HG03571 (cell line): Measurements from ENCODE around the gene KRTAP6-3.

ENCODE experiments used
- ATAC-seq: cut with Tn5 transposase; IDR thresholded peaks from one replicate; pipeline ENCODE4 v1.9.1; 2021; ENCODE audit not compliant: unreplicated experiment

KRTAP6-3 gene

DNA sequence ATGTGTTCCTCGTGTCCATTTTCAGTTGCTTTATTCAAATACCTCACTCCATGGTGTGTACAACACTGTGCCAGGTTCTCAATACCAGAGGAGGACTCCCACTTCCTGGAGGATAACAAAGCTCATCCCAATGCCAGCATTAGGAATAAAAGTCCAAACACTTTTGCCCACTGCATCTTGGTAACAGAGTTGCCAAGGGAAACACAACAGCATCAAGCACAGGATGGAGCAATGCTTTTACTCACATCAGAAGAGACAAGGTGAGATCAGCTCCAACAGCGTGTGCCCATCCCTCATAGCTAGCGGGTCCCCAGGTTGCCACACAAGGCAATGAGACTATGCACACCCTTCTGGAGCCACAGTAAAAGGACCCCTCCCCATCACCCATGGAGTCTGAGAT, 31.1 kb downstream of the KRTAP6-3 start:
- ATAC-seq, result no peak

DNA sequence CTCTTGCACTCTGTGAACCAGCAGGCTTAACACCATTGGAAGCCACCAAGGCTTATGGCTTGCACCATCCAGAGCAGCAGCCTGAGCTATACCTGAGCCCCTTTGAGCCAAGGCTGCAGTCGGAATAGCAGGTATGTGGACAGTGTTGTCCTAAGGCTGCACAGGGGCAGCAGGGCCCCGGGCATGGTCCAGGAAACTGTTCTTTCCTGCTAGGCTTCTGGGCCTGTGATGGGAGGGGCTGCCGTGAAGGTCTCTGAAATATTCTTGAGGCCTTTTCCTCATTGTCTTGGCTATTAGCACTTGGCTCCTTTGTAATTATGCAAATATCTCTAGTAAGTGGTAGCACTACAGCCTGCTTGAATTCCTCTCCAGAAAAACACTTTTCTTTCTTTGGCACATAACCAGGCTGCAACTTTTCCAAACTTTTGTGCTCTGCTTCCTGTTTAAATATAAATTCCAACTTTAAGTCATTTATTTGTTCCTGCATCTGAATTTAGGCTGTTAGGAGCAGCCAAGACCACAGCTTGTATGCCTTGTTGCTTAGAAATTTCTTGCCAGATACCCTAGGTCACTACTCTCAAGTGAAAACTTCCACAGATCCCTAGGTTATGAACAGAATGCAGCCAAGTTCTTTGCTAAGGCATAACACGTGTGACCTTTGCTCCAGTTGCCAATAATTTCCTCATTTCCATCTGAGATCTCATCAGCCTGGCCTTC, 33.4 kb downstream of the KRTAP6-3 start:
- no peak for ATAC-seq

DNA sequence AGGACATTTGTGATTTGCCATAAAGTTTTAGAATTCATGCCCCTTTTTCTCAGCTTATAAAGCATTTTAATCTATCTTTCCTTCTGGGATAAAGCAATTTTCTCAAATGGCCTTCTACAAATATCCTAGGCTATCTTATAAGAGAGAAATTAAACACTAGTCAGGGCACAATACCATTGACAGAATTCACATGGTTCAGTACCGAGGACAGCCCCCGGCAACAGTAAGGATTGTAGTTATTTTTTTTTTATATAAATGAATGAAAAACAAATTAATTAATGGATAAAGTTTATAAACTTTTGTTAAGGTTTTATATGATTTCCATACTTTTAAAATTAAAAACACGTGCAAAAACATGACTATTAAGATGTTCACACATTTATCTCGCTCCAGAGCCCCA, 35.9 kb downstream of the KRTAP6-3 start:
- no peak for ATAC-seq

DNA sequence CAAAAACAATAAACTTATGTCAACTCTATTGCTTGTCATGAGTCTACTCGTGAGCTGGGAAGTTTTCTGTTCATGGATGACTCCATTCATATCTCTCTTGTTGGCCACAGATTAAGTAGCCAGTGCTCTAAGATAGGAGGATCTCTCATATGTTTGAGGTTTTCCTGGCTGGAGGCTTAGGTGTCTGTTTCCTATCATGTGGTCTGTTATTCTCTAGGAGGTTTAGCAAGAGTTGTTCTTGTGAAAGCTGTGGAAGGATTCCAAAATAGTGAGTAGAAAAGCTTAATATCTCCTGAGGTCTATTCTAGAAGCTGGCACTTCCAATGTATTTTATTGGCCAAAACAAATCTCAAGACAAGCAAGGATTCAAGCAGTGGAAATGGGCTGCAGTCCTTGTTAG, 37.0 kb downstream of the KRTAP6-3 start:
- ATAC-seq, result no peak

DNA sequence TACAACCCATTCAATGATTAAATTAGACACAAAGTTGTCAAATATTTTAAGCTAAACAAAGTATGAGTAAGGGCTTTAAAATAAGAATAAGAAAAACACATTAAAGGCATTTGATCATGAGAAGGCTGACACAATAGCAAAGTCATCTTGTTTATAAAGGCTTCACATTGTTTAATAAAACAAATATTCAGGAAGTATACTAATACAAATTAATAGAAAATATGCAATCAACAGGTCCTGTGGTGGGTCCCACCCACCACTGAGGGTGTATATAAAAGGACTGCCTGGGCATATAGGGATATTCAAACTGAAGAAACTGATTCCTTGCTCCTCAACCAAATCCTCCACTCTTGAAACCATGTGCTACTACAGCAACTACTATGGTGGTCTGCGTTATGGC, 42.7 kb downstream of the KRTAP6-3 start, which contains the start of gene KRTAP20-2:
TSS of gene KRTAP20-2 (plus strand) at position 301 of the 400 bp plus-strand sequence. CDS start at position 359, 58 bp downstream.
- no peak for ATAC-seq

DNA sequence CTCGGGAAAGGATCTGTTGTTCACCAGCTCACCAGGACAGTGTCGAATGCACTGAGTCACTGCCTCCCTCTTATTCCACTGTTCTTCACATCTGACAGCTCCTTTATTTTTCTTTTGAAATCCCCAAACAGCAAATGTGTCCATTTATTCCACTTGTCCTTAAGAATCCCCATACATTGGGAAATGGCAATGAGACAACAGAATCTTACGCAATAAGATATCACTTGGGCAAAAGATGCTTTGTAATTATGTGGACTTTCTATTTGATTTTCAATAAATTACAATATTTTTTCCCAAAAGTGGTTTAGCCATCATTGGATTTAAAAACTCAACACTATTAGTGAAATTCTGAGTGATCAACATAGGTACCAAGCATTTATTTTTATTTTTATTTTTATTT, 46.4 kb downstream of the KRTAP6-3 start:
- ATAC-seq, result no peak

DNA sequence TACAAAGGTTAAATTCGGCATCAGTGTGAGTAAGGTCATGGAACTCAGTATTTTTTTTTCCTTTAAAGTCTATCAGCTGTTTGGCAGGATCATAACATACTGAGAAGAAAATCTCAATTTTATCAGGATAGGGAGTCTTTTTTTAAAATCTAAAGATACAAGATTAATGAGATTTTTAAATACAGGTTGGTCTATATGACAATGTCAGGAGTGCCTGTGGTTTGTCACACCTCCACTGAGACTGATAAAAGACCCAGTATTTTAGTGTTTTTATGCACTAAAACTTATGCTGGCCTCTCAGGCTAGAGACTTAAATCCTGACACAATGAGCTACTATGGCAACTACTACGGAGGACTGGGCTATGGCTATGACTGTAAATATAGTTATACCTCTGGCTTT, 50.3 kb downstream of the KRTAP6-3 start, which contains the start of gene KRTAP20-3:
TSS of gene KRTAP20-3 (plus strand) at position 301 of the 400 bp plus-strand sequence.
- ATAC-seq, result no peak
